OCI-LY7 (cell line): Measurements from ENCODE around the gene RBCK1. TPM values are rescaled to one million over a fixed set of nuclear protein-coding genes. Genes with fewer than 3 reads are reported as not detected.

Experiments
- BruUV-seq: library from RNA; stranded (reverse); fragments of 400-500 nt; replicated peaks from 2 replicates; lab custom pipeline; 2021; lab: Mats Ljungman, UMichigan
- CTCF ChIA-PET: fragments of 300-600 bp; sonication (Branson Sonifier 250); formaldehyde crosslinking; loops from one replicate; lab custom pipeline; 2022; ENCODE audit warnings: antibody characterized with exemption; ENCODE audit not compliant: unreplicated experiment; lab: Charles Lee
- POLR2A ChIA-PET: fragments of 300-600 bp; sonication (Branson Sonifier 250); formaldehyde crosslinking; loops from one replicate; lab custom pipeline; 2022; ENCODE audit warnings: antibody characterized with exemption; lab: Charles Lee
- DNase-seq: peaks from one replicate; pipeline ENCODE4 v3.0.0-alpha.2; 2015; ENCODE audit warnings: low spot score
- H2AFZ ChIP-seq: fragments of 200-600 bp; sonication (generic), shearing (Covaris generic); 2 replicates; pipeline ENCODE4 v1.6.1; 2014; ENCODE audit warnings: mild to moderate bottlenecking, antibody characterized with exemption, low read length, moderate library complexity
- H3K27ac ChIP-seq: fragments of 200-600 bp; sonication (generic); 2 replicates; pipeline ENCODE4 v1.5.1; 2014; ENCODE audit warnings: mixed run types, low read depth, mild to moderate bottlenecking, moderate library complexity, low read length, inconsistent platforms; ENCODE audit not compliant: poor library complexity, severe bottlenecking
- H3K36me3 ChIP-seq: fragments of 200-600 bp; sonication (generic); 2 replicates; pipeline ENCODE4 v1.6.1; 2014; ENCODE audit warnings: mild to moderate bottlenecking, antibody characterized with exemption, low read length, moderate library complexity, mixed read lengths; ENCODE audit not compliant: insufficient read depth
- H3K4me1 ChIP-seq: fragments of 200-600 bp; sonication (generic); 2 replicates; pipeline ENCODE4 v1.5.1; 2014; ENCODE audit warnings: mild to moderate bottlenecking, low read length; ENCODE audit not compliant: insufficient read depth, poor library complexity, severe bottlenecking
- H3K4me2 ChIP-seq: fragments of 200-600 bp; sonication (generic); 2 replicates; pipeline ENCODE4 v1.6.1; 2014; ENCODE audit warnings: mild to moderate bottlenecking, low read length
- H3K4me3 ChIP-seq: fragments of 200-600 bp; sonication (generic); 2 replicates; pipeline ENCODE4 v1.5.1; 2014; ENCODE audit warnings: mild to moderate bottlenecking, low read depth, low read length; ENCODE audit not compliant: poor library complexity, severe bottlenecking
- H3K79me2 ChIP-seq: fragments of 200-600 bp; sonication (generic); 2 replicates; pipeline ENCODE4 v1.6.1; 2016; ENCODE audit warnings: low read depth, mild to moderate bottlenecking, low read length, moderate library complexity, mixed read lengths; ENCODE audit not compliant: insufficient read depth
- H3K9me2 ChIP-seq: fragments of 200-600 bp; sonication (generic); 2 replicates; pipeline ENCODE4 v1.6.1; 2016; ENCODE audit warnings: mild to moderate bottlenecking, low read length, mixed read lengths; ENCODE audit not compliant: insufficient read depth
- H3K9me3 ChIP-seq: fragments of 200-600 bp; sonication (generic); 2 replicates; pipeline ENCODE4 v1.6.1; 2014; ENCODE audit warnings: mild to moderate bottlenecking, mixed run types, low read length, mixed read lengths
- H4K20me1 ChIP-seq: fragments of 200-600 bp; sonication (generic); 2 replicates; pipeline ENCODE4 v1.6.1; 2014; ENCODE audit warnings: mild to moderate bottlenecking, antibody characterized with exemption, low read length, moderate library complexity, mixed read lengths; ENCODE audit not compliant: insufficient read depth
- CTCF ChIP-seq: fragments of 200-600 bp; sonication (generic); conservative IDR thresholded peaks from 2 replicates; pipeline ENCODE4 v1.5.1; 2014; ENCODE audit warnings: mild to moderate bottlenecking, antibody characterized with exemption, low read length, moderate library complexity, mixed read lengths
- EZH2phosphoT487 ChIP-seq: fragments of 200-600 bp; sonication (generic); IDR thresholded peaks from 2 replicates; pipeline ENCODE4 v1.6.1; 2018; ENCODE audit warnings: low read depth, borderline replicate concordance, mild to moderate bottlenecking, mixed run types, antibody characterized with exemption, low read length, moderate library complexity, mixed read lengths
- intact Hi-C: fragments of 100-400 bp; cut with micrococcal nuclease; formaldehyde crosslinking; loops from one replicate; pipeline ENCODE4 v1.10.0; 2022; ENCODE audit not compliant: unreplicated experiment
- total RNA-seq, 2 experiments: library from RNA; depleted of rRNA in 1 of 2; stranded (reverse); fragments of >200 nt in 1 of 2; shearing (Covaris generic) in 1 of 2; gene quantifications; 2 replicates each; pipeline ENCODE4 v1.2.3, GENCODE V29; 2014 to 2022

The RBCK1 gene
- total RNA-seq, 2 experiments from 2014 or later: 82.9 to 140 TPM

DNA sequence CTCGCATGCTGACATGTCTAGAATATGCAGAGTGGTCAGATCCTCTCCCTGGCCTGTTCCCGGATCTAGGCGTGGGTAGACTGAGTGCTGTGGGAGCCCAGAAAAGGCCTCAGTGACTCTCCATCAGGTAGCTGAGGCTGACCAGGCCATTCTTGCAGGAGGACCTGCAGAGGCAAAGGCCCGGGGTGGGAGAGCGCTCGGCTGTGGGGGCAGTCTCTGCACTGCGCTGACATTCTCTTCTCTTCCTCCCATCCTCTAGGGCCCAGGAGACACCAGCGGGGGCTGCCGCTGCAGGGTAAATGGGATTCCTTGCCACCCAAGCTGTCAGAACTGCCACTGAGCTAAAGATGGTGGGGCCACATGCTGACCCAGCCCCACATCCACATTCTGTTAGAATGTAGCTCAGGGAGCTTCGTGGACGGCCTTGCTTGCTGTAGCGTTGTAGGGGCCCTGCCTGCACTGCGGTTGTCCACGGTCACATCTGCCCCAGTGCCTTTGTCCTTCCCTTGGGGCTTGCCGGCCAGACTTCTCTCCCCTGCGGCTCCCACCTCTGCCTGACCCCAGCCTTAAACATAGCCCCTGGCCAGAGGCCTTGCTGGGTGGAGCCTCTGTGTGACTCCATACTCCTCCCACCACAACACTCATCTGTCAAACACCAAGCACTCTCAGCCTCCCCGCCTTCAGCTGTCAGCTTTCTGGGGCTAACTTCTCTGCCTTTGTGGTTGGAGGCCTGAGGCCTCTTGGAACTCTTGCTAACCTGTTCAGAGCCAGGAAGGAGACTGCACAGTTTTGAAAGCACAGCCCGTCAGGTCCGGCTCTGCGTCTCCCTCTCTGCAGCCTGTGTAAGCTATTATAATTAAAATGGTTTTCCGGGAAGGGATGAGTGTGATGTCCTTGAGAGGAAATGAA is 22.2 kb downstream of the RBCK1 start:
- ChIA-PET POLR2A (interaction anchor here (1.0 kb wide), 1 partner anchor 53 kb away, joined by 3 read pairs; no protein-coding TSS in a partner anchor), CTCF (no interaction called here)
- no peak for TF ChIP-seq EZH2phosphoT487
- no peak for TF ChIP-seq CTCF

GRCh38 chr20:431012-431904 is 23.2 kb downstream of the RBCK1 start:
- peak; percentile 83 for DNase-seq
- TF ChIP-seq EZH2phosphoT487: no peak
- TF ChIP-seq CTCF: peak; percentile 86
- no peaks in the 10 kb centered on the region for H3K9me2 ChIP-seq
- ChIA-PET CTCF (interaction anchor here (0.6 to 1.0 kb wide), 4 partner anchors 11 to 86 kb away, joined by 3 to 4 read pairs (median 3); no protein-coding TSS in a partner anchor), POLR2A (interaction anchor here (0.8 kb wide), 1 partner anchor 75 kb away, joined by 3 read pairs; no protein-coding TSS in a partner anchor)
- H3K4me1 ChIP-seq: peaks cover 5% of the 10 kb centered on the region
- no peak overlapping the region for H3K27ac ChIP-seq
- no peaks in the 10 kb centered on the region for H3K9me3 ChIP-seq
- no peak overlapping the region for H3K4me2 ChIP-seq
- no peaks in the 10 kb centered on the region for H4K20me1 ChIP-seq
- intact Hi-C loops: loop anchor here (1.0 kb wide), 2 partner anchors 22 to 77 kb away; no protein-coding TSS in a partner anchor
- H3K4me3 ChIP-seq: no peak overlapping the region
- H3K36me3 ChIP-seq: peaks cover 61% of the 10 kb centered on the region
- H2AFZ ChIP-seq: no peak overlapping the region
- no TSS peak for BruUV-seq
- H3K79me2 ChIP-seq: no peaks in the 10 kb centered on the region

More for the DNA sequence above, 22.2 kb downstream of the RBCK1 start:
- H3K36me3 ChIP-seq: peaks cover 56% of the 10 kb centered on the region
- no TSS peak for BruUV-seq
- intact Hi-C loops: no loop called here
- H2AFZ ChIP-seq: no peak overlapping the region
- peaks cover 5% of the 10 kb centered on the region for H3K4me1 ChIP-seq
- no peaks in the 10 kb centered on the region for H3K9me2 ChIP-seq
- no peak overlapping the region for H3K4me3 ChIP-seq
- H3K27ac ChIP-seq: no peak overlapping the region
- no peaks in the 10 kb centered on the region for H3K79me2 ChIP-seq
- H4K20me1 ChIP-seq: no peaks in the 10 kb centered on the region
- H3K9me3 ChIP-seq: no peaks in the 10 kb centered on the region
- no peak for DNase-seq
- H3K4me2 ChIP-seq: no peak overlapping the region
